GM18861 (cell line): ENCODE results near the gene DCP2.

Experiments used
- ATAC-seq: cut with Tn5 transposase; IDR thresholded peaks from one replicate; pipeline ENCODE4 v1.9.1; 2021; ENCODE audit not compliant: unreplicated experiment

Gene DCP2

GRCh38 chr5:113042491-113043243 is 66.1 kb downstream of the DCP2 start:
- no peak for ATAC-seq

- ATAC-seq = no peak
Observed at GRCh38 chr5:113043491-113043931, 66.9 kb downstream of the DCP2 start.

DNA sequence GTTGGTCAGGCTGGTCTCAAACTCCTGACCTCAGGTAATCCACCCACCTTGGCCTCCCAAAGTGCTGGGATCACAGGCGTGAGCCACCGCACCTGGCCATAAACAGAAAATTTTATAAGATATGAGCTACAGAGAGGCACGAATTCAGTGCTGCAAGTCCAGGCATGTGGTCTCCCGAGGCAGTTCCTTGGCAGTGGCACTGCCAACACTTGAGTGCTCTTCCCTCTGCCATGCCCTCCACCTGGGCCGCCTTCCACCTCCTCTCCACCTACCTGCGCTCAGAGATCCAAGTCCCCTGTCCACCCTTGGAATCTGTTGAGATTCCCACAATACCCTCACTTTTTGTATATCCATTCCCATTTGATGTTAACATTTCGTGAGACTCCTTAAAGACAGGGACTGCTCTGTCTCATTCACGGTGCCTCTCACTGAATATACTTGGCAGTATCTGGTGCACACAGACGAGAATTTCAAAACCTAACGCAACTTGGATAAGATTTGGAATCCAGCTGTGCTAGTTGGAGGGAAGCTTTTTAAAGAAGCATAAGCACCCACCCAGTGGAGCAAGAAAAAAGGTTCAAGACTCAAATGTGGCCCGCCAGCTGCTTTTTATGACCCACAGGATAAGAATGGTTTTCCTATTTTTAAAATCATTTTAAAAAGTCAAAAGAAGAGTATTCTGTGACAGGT is 68.3 kb downstream of the DCP2 start:
- no peak for ATAC-seq

DNA sequence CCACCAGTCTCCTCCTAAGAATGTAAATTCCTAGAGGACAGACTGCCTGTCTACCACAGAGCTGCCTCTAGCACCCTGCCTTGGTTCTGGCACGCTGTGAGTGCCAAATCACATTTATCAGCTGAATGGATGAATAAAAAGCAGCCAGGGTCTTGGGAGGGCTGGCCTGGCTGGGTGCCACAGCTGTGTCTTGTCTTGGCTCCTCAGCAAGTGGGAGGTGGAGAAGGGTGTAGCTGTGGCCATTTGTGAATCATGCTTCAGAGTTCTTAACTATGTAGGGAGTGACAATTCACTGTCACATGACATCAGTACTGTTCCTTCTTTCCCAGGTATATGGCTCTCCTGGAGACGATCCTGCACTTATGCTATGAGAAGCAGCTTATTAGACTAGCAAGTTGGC is 70.6 kb downstream of the DCP2 start:
- ATAC-seq = no peak

GRCh38 chr5:113047733-113048652 is 71.4 kb downstream of the DCP2 start:
- ATAC-seq = peak; percentile 88

- ATAC-seq = no peak
Observed at GRCh38 chr5:113048931-113049330, 72.3 kb downstream of the DCP2 start.

- ATAC-seq = no peak
Observed at GRCh38 chr5:113050721-113051382, 74.3 kb downstream of the DCP2 start.

GRCh38 chr5:113052041-113052795 is 75.6 kb downstream of the DCP2 start:
- no peak for ATAC-seq

- no peak for ATAC-seq
Observed at GRCh38 chr5:113053511-113053995, 77.0 kb downstream of the DCP2 start.

DNA sequence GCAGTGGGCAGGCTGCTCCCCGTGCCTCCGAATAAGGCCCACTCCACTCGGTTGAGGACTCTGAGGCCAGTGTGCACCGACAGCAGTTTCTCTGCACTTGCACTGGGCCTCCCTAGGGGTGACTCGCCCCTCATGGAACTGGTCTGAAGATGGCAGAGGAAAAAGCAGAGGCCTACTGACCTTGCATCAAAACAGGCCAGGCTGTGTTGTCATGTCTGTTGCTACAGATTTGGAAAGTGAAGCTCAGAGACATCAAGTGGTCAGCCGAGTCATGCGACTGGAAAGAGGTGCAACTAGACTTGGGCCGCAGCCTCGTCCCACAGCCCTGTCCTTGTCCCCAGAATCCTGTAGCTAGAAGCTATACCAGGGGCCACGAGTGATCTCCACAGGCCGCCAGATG is 78.3 kb downstream of the DCP2 start:
- ATAC-seq = no peak

GRCh38 chr5:113056988-113057387 is 80.4 kb downstream of the DCP2 start:
- no peak for ATAC-seq

DNA sequence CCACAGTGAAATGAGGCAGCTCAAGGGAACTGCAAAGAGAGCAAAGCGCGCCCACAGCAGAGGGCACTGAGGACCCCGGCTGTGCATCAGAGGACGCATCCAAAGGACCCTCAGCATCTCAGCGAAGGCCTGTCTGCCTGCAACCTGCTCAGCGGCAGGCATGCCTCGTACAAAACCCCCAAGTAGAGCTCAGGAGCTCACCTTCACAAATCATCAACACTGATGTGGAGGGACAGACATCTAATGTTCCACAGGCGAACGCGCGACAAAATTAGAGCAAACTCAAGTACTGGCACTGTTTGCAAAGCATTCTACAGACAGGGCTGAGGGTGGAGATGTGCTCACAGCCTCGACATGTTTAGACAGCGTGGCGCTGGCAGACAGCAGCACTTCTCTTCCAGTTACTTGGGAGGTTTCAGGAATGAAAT is 81.0 kb downstream of the DCP2 start:
- ATAC-seq = no peak

- ATAC-seq = no peak
Observed at GRCh38 chr5:113058269-113058668, 81.7 kb downstream of the DCP2 start.

DNA sequence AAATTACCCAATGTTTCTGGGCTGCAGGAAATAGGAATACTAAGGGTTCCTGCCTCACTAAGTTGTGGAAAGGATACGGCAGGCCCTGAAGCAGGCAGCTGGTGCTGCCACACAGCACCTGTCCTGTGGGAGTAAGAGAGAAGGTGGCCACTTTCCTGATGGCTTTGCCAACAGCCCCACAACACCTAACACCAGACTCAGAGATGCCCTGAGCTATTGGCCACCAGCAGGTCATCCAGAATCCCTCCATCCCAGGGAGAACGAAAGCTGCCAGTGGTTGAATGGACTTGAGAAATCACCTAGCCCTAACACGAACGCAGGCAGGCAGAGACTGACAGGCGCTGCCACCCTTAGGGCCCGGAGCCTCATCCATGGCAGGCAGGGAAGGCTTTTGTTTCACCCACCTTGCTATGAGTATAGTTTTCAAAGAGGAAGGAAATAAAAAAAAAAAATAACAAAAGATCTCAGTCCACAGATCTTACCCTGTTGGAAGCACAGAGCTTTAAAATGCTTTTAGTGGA is 82.2 kb downstream of the DCP2 start:
- no peak for ATAC-seq

GRCh38 chr5:113059232-113060040 is 82.8 kb downstream of the DCP2 start:
- ATAC-seq = no peak

- ATAC-seq = no peak
Observed at GRCh38 chr5:113060408-113061025, 83.9 kb downstream of the DCP2 start.

- no peak for ATAC-seq
Observed at GRCh38 chr5:113061846-113062780, 85.5 kb downstream of the DCP2 start.
